ENCODE data around the gene STK39.
A peak's percentile ranks its signal among the peaks of the same experiment; 100 is the strongest.

DNA sequence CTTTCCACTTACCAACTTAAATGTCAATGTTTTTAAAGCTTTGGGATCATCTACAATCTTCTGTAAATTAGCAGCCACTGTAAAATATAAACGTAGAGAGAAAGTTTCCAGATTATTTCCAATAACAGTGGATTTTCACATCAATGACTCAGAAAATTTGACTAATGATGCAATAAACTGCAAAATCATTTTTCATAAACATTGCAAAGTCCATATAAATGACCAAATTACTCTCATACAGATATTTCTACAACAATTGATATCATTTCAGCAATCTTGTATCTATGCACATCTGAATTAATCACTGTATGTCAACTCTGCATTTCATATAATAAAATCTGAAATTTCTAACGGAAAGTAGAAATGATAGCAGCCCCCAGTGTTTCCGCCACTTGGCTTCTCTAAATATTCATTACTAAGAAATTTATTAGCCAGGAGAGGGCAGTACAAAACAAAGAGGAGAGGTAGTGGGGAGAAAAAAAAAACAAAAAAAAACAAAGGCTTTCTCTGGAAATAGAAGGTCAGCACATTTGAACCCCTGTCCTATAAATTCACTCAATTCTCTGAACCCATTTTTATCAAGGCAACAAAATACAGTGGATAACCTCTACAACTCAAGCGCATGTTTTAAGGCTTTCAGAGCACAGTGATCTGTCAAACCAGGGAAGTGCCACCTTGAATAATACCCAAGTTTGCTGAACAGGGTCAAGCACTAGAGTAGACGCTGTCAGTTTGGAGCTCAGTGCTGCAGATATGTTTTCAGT, 282.6 kb downstream of the STK39 start:
- TF ChIP-seq, protein P1, sequence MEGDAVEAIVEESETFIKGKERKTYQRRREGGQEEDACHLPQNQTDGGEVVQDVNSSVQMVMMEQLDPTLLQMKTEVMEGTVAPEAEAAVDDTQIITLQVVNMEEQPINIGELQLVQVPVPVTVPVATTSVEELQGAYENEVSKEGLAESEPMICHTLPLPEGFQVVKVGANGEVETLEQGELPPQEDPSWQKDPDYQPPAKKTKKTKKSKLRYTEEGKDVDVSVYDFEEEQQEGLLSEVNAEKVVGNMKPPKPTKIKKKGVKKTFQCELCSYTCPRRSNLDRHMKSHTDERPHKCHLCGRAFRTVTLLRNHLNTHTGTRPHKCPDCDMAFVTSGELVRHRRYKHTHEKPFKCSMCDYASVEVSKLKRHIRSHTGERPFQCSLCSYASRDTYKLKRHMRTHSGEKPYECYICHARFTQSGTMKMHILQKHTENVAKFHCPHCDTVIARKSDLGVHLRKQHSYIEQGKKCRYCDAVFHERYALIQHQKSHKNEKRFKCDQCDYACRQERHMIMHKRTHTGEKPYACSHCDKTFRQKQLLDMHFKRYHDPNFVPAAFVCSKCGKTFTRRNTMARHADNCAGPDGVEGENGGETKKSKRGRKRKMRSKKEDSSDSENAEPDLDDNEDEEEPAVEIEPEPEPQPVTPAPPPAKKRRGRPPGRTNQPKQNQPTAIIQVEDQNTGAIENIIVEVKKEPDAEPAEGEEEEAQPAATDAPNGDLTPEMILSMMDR (optimal IDR thresholded peaks at IDR 0.05 in 1 of 3, IDR thresholded peaks at IDR 0.05 in 1 of 3, conservative IDR thresholded peaks at IDR 0.05 in 1 of 3; ENCODE audit: extremely low read depth in 1 of 3, insufficient read depth in 2 of 3, low read length in 3 of 3): peak in 1 of 3 experiments; percentile 10
- no peak for TF ChIP-seq EZH2 (IDR thresholded peaks at IDR 0.05; ENCODE audit: low read length)
